ENCODE measurements around the gene CD58. TPM values are rescaled to one million over a fixed set of nuclear protein-coding genes. Genes with fewer than 3 reads are reported as not detected.
A peak's percentile ranks its signal among the peaks of the same experiment; 100 is the strongest.
"Not testable (repeated sequence)": the region's sequence is repeated elsewhere in the genome, so short reads cannot be mapped to it uniquely, and the experiment has no call there.

The CD58 gene
- total RNA-seq, 1 experiment from 2014 or later, result 8.0 TPM

DNA sequence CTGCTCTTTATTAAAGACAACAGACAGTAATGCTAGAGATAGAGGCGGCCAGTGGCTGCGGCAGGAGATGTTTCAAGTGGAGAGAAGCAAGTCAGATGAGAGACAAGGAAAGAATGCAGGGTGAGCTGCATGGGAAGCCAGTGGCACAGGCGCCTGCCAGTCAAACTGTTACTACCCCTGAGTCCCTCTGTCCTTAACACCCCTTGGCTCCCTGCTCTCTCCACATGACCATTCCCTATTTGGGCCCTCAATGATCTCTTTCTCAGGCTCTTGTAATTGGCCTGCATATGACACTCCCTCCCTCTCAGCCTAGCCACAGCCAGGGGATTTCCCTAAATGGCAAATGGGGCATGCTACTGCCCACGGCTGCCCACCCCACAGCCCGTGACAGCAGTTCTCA is 22.6 kb upstream of the CD58 start:
- not testable (repeated sequence) for DNase-seq (ENCODE audit: low spot score)

DNA sequence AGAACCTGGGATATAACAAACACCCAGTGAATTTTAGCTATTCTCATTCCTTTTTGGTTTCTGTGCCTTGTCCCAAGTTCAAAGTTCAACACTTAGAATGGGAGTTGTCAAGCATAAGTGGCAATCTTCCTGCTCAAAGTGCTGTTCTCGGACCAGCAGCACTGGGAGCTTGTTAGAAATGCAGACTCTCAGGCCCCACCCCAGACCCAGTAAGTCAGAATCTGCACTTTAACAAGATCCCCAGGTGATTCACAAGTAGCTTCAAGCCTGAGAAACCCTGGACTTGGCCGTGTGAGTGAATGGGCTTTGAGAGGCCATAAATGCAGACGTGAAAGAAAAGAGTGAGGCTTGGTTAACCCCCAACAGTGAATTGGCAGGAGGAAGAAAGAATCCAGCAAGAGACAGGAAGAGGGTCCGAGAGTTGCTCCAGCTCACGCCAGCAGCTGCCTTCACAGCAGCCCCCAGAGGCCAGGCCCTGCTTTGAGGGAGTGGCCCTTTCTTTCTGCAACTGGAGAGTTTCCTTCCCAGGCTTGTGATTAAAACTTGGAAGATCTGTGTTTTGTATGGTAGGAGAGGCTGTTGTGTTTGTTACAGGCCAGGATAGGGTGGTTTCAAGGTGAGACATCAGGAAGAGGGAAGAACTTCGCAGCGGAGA is 21.3 kb upstream of the CD58 start:
- not testable (repeated sequence) for DNase-seq (ENCODE audit: low spot score)

DNA sequence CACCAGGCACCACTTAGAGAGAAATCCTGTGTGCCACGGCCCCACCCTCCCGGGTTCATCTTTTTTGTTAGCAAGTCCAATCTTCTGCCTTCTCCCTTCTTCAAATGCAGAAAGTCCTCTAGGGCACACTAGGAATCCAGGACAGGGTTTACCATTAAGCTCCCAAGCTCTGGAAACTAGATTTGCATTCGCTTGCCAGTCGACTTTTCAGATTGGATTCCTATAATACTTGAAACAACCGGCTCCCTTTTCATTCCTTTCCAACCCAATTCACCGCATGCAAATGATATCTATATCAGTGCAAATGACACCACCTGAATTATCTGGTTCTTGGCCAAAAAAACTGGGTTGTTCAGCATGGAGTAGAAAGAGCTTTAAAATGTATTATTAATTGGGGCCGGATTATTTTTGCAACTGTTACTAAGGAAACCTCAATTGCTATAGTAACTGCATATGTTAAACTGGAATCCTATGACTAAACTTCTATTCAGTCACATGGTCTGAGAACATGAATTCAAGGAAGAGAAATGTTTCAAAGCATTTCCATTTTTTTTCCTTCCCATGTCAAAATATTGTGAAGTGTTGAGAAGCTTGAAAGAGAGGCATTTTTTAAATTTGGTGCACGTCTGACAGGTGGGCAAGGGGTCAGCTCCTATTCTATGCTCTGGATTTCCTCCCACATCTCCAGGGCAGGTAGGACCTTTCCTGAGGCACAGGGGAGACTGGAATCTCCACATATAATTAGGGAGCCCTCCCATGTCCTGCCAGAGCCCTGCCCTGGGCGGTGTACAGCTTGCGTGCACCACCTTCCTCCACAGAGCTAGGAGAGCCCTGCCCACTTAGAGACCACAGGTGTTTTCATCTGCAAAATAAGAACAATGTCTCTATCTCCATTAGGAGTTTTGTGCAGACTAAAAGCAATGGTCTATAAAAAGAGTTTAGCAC is 20.5 kb upstream of the CD58 start:
- not testable (repeated sequence) for DNase-seq (ENCODE audit: low spot score)

DNA sequence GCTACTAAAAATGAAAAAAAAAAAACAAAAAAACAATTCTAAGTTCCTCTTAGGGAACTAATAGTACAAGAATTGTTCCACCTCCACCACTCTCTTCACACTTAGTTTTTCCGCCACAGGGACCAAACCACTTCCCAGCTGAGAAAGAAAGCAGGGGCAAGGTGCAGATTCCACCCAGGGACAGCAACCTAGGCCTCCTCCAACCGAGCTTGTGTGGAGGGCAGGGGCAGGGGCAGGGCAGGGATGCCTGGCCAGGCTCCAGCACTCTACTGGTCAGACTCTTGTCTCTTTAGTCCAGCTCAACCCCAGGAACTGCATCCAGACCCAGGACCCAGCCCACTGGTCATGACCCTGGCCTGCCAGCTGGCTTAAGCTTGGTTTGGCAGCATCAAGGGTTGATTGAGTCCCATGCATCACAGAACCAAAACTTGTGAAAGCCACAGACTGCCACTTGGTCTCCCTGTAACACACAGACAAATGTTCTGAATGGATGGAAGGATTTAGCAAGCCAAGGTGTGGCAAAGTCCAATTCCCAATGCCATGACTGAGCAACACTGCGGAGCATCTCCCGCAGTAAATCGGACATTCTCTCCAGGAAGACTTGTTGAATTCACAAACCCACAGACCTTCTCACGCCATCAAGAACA is 19.7 kb upstream of the CD58 start:
- not testable (repeated sequence) for DNase-seq (ENCODE audit: low spot score)

DNA sequence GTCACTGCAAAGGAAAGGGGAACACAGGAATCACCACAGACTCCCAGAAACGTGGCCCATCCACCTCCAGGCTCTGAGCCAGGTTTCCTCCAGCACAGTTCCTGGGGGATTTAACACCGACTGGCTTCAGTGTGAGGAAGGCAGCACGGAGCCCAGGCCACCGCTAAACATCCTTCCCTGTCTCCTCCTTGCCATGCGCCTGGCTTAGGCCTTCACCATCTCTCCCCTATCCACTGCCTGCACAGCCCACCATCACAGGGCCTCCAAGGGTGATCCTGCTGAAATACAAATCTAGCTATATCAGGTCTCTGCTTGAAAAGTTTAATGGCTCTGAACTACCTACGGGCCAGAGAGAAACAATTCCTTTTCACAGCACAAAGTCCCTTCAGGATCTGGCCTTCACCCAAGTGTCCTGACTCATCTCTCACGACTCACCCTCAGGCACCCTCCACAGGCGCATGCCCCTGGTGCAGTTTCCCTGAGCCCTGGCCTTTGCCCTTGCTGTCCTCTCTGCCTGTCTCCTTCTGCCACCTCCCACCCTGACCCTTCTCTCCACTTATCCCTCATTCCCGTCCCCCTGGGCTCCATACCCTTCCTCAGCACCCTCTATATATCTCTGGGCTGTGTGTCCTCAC is 18.4 kb upstream of the CD58 start:
- DNase-seq (ENCODE audit: low spot score), result peak; percentile 55

DNA sequence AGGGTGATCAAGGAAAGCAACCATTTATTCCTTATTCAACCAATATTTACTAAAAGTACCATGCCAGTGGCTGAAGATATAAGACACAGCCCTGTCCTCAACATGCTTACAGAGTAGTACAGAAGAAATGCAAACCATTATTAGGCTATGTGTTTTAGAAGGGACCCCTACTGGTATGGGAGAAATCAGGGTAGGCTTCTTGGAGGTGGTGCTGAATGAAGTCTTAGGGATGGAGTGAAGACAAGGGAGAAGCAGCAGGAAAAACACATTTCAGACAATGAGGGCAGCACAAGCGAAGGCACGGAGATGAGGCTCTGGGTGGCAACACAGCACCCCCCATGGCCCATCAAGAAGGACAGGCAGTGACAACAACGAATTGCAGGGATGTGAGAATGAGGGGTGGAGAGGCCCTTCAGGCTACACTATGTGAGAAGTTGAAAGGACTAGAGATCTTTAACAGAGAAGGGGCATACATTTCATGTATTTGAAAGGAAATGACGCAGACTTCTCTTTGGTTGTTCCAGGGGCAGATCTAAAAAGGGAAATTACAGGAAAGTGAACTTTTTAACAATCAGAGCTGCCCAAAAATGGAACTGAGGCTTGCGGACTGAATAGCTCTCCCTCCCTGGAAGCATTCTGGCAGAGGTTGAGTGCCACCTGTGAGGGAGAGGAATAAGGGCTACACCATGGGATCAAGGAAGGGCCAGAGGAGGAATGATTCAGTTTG is 16.8 kb upstream of the CD58 start:
- DNase-seq (ENCODE audit: low spot score), result no peak

DNA sequence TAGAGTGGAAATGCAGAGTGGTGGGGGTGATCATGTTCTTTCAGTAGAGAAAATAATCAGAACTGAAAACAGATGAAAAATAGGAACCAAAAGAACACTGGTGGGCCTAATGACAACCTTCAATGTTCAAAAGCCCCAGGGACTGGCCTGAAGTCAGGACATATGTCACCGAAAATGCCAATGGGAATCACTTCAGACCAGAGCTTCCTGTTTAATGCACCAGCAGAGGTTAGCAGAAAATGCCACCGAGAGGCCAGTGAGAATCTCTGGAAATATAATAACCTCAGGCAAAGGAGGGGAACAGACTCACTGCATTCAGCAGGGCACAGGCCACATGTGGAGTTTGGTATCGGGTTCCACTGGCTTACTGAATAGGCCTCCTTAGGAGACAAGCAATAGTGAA is 15.9 kb upstream of the CD58 start:
- DNase-seq (ENCODE audit: low spot score), result no peak

DNA sequence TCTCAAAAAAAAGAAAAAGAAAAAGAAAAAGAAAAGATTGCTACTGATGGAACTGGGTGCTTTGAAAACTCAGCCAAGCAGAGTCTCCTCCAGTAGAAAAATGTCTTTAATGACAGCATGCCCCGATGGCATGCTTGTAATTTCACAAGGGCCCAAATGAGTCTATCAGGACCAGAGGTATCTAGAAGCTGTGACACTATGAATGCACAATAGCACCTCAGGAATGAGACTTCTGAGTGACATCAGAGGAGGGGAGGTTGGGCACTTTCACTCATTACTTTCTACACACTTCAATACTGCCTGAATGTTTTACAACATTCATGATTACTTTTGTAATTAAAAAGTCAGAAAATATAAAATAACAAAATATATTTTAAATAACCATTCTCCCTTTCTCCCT is 15.1 kb upstream of the CD58 start:
- no peak for DNase-seq (ENCODE audit: low spot score)

DNA sequence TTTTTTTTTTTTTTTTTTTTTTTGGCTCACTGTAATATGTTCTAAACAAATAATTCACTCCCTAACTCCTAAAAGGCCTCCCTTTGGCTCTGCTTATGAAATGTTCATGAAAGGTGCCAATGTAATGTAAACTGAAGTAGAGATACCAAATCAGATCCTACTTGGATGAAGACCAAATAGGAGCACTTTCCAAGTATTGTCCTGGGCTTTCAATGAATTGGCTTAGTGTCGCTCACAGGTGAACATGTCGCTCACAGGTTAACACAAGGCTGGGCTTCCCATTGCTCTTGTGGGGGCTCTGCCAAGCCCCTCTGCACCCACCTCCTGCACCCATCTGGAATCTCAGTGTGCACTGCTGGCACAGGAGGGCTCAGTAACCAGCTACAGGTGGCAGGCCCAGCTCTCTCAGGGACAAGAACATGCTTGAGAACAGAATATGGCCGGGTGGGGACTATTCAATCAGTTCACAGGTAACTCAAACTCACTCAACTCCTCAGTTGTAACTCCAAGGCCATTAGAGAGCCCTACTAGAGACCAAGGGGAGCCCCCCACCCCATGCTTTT is 10.6 kb upstream of the CD58 start:
- DNase-seq (ENCODE audit: low spot score), result no peak

DNA sequence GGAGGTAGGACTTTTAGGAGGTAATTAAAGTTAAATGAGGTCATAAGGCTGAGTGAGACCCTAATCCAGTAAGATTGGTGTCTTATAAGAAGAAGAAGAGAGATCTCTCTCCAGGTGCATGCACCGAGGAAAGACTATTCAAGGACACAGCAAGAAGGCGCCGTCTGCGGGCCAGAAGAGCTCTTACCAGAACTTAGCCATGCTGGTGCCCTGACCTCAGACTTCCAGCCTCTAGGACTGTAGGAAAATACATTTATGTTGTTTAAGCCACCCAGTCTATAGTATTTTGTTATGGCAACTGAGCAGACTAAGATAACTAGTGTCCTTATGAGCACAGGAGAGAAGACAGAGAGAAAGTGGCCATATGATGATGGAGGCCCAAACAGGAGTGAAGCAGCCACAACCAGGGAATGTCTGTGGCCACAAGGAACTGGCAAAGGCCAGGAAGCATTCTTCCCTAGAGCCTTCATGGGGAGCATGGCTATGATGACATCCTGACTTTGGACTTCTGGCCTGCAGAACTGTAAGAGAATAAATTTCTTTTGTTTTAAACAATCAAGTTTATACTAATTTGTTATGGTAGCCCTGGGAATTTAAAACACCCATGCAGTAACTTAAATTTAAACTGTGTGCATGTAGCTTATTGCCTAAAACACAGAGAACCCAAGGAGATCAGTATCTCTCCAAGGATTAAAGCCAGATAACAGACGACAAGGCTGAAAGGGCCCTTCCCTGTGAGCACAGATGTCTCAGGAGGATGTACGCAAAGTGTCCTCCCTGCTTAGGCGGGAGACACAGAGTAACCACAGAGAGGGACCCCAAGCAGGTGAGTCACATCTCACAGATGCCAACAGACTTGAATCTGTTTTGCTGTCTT is 9.9 kb upstream of the CD58 start:
- no peak for DNase-seq (ENCODE audit: low spot score)

DNA sequence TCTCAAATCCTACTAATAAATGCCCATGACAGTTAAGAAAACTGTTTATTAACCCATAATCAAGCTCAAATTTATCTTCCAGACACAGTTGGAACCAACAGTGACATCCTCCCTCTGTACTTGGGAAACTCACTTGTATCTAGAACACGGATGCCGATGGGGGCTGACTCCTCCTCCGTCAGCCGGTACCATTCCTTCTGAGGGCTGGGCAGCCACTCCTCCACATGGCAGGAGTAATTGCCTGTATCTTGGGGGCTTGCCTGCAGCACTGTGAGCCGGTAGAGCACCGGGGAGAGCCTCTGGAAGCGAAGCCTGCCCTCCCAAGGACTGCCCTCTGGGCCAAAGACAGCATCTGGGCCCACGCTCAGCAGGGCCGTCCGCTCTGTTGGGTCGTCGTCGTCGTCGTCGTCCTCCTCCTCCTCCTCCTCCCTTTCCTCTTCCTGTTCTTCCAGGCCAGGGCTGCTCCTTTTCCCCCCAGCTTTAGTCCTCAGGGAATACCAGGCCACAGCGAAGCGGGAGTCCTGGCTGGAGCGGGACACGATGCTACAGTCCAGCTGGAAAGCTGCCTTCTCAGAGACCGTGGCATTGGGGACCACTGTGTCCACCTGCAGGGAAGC is 8.5 kb upstream of the CD58 start:
- no peak for DNase-seq (ENCODE audit: low spot score)

DNA sequence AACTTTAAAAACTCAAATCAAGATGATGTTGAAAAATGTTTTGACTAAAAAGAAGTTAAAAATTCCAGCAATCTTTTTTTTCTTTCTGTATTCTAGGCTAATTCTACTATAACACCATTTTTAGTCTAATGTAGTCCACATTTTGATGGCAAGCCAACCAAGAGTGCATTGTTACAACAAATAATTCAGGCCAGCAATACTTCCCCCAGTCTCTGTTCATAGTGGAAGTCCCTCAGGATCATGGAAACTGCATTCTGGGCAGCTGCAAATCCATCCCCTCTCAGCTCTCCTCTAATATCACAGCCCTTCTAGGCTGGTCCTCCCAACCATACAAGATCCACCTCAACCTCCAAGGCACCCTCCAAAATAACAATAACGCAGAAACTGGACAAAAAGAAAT is 7.8 kb upstream of the CD58 start:
- DNase-seq (ENCODE audit: low spot score), result no peak

DNA sequence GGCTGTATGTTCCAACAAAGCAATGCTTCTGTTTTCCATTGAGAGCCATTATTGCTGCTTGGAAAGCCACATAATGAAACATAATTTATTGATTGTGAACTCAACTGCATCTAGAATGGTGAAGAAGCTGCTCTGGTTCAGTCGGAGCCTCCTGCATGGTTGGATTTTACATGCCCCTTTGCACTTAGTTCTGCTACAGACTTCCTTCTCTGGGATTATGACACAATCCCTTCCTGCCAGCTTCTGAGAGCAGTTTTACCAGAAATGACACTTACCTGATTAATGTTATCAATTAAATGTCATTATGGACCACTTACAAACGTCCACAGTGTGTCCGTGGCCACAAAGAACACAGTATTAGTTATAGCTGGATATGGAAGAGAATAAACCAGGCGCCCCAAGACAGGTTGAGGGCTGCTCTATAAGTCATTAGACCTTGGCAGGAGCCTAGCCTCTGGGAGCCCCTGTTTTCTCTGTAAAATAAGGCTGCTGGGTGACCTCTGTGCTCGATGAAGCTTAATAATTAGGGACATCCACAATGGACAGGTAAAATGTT is 7.0 kb upstream of the CD58 start:
- no peak for DNase-seq (ENCODE audit: low spot score)

DNA sequence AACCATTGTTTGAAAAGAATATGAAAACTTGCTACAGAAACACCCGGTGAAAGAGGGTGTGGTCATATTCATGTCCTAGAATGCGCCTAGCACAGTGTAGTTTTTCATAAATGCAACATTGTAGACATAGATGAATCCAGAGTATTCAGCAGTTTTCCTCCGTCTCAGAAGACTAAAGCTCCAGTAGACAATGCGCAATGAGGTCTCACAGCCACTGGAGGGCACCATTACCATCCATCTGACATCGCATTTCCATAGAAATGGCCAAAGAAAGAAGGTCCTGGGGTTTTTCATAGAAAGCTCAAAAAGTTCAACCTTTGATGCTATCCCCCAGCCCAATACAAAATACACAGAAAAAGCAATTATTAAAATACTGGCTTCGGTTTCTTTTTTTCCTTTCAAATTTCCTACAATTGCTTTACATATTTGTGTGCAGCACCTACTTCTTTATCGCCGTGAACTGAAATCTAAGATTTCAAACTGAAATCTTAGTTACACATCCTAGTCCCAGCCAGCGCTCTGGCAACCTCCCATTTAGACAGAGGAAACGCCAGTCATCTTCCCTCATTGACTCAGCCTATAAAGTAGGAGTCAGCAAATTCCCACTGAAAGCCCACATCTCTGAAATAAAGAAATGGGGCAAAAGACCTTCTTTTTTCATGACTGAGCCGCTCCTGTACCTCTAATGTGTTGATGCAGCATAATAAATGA is 3.9 kb upstream of the CD58 start:
- DNase-seq (ENCODE audit: low spot score), result peak; percentile 82

DNA sequence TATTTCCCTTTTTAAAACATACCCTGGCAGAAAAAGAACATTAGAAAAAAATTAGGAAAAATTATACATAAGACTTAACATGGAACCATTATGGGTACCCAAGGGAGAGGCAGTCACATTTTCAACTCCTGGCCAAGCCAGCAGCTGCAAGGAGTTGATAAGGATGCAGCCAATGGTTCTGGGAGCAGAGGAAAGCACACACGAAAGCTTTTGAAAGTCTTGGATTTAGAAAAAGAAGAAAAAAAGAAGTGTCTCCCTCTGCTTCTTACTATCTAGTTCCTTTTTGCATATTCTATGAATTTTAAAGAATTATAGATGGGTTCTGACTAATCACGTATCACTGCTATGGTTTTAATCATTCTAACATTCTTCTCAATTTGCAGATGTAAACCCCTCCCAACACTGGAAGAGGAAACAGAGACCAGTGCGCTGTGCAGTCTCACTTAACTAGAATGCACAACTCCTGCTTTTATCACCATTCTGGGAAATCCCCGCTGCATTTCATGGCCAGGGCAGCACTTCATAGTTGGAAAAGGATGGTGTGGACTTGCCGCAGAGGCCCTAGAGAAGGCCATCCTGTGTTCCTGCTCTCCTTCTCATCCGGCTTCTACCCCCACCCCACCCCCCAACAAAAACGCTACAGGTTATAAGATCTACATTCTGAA is 2.7 kb upstream of the CD58 start:
- DNase-seq (ENCODE audit: low spot score), result no peak

DNA sequence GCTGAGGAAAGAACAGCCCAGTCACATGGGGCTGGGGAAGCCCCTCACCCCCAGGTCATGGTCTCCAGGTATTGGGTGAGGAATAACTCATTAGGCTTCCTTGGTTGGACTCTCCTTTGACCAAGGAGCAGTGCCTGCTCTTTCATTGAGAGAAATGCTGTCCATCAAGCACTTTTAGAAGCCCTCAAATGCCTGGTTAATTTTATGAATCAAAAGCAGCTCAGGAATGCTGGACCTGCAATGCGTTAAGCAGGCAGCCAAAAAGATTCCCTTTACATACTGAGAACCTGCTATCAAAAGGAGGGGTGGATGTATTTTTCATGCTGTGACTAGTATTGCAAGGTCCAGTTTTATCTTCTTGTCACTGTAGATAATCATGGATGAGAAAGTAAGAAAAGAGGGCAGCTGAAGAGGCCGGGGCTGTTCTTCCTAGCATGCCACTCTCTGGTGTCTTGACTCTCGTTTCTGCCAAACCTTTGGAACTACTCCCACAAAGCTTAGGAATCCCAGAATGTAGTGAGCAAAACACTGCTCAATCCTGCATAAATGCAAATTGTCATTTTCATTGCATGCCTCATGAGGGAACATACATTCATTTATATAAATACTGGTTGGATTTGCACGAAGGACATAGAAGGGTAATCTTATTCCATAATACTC is 2.1 kb upstream of the CD58 start:
- no peak for DNase-seq (ENCODE audit: low spot score)

DNA sequence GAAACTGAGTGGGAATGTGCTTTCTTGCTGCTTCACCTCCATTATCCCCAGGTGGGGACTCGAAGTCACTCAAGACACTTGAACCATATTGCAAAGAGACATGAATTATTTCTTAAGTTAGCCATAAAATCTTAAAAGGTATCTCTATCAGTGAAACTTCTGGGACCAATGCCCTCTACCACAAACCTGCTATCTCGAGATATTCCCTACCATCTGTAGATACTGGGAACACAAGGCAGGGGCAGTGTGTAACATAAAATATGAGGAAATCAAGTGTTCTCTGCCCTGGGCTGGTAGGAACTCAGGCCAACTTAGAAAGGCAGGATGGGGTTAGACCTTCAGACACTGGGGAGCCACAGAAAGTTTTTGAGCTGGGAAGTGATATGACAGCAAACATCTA is 1.3 kb upstream of the CD58 start:
- no peak for DNase-seq (ENCODE audit: low spot score)
